ENCODE measurements around the gene S100A8.

DNA sequence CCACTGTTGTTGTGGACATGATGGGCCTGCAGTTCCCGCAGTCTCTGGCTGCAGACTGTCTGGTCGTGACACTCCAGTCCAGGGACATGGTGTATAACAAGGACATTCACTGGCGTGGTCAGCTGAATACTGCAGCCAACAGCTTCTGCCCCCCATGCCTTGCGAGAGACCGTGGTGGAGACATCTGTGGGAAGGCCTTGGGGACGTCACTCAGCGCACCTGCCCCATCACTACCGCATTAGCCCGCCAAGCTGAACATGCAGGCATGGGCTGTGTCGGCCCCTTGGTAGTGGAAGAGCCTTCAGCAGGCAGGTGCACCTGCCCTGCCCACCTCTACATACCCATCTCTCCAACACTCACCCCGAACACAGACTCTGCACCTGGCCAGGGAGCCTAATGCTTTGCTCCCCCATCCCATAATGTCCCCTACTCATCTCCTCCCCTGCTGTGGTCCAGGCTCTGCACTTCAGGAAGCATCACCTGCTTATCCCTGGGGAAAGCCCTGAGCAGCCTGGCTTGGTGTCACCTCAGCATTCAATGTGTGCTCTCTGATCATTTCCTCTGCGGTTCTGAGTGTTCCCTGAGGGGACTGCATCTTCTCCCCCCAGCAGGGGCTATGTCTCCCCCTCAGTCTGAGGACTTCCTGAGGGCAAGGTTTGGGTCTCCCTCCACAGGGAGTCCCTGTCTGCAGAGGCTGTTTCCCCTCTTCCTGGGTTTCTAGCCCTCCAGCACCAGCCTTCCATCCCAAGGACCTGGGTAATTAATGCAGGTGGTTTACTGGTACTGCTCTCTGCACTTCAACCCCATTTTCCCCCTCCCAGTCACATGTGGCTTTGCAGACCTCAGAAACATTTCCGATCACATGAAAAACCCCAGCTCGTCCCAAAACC, 45.4 kb downstream of the S100A8 start:
- TF ChIP-seq, protein P1, sequence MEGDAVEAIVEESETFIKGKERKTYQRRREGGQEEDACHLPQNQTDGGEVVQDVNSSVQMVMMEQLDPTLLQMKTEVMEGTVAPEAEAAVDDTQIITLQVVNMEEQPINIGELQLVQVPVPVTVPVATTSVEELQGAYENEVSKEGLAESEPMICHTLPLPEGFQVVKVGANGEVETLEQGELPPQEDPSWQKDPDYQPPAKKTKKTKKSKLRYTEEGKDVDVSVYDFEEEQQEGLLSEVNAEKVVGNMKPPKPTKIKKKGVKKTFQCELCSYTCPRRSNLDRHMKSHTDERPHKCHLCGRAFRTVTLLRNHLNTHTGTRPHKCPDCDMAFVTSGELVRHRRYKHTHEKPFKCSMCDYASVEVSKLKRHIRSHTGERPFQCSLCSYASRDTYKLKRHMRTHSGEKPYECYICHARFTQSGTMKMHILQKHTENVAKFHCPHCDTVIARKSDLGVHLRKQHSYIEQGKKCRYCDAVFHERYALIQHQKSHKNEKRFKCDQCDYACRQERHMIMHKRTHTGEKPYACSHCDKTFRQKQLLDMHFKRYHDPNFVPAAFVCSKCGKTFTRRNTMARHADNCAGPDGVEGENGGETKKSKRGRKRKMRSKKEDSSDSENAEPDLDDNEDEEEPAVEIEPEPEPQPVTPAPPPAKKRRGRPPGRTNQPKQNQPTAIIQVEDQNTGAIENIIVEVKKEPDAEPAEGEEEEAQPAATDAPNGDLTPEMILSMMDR (IDR thresholded peaks at IDR 0.05; ENCODE audit: insufficient read depth, low read length, poor library complexity, severe bottlenecking): no peak
- no peak for TF ChIP-seq EZH2phosphoT487 (conservative IDR thresholded peaks at IDR 0.05; ENCODE audit: low read length)
